K562 (cell line): ENCODE data around the gene B2M. TPM values are rescaled to one million over a fixed set of nuclear protein-coding genes. Genes with fewer than 3 reads are reported as not detected.
A peak's percentile ranks its signal among the peaks of the same experiment; 100 is the strongest.

Experiments used
- ATAC-seq: fragments of 200-7000 bp; cut with Tn5 transposase; 3 replicates; pipeline ENCODE4 v1.9.1; 2020; ENCODE audit warnings: moderate library complexity
- BruUV-seq: library from RNA; stranded (reverse); fragments of 400-500 nt; replicated peaks from 2 replicates; lab custom pipeline; 2021; lab: Mats Ljungman, UMichigan
- CTCF ChIA-PET: fragments of 300-600 bp; formaldehyde crosslinking; extraction: SDS; loops from one replicate; lab custom pipeline; 2021; ENCODE audit warnings: low intra/inter-chr PET ratio; lab: Yijun Ruan, JAX
- POLR2A ChIA-PET: fragments of 300-600, 350-650 bp; sonication (Branson Sonifier 250); formaldehyde crosslinking; extraction: SDS; loops from one replicate; lab custom pipeline; 2021; ENCODE audit warnings: antibody characterized with exemption, inconsistent platforms; lab: Yijun Ruan, JAX
- DNase-seq, 4 experiments: peaks; one replicate each; pipeline versions ENCODE4 v3.0.0 to v3.0.0-alpha.2; 2011 to 2018; ENCODE audit warnings: low spot score in 3 of 4, mixed read lengths in 3 of 4; ENCODE audit errors: extremely low read depth in 1 of 4
- FAIRE-seq: peaks from 2 replicates; lab custom pipeline; 2011; peaks lifted over from hg19 to GRCh38; lab: Jason Lieb, UNC
- H2AFZ ChIP-seq: 2 replicates; pipeline ENCODE4 v1.6.0; 2011; ENCODE audit warnings: low read depth, low read length, control low read depth, inconsistent platforms
- H3K27ac ChIP-seq: fragments of 200-600 bp; 3 replicates; pipeline ENCODE4 v1.8.0; 2011; ENCODE audit warnings: low read depth, mild to moderate bottlenecking, control low read depth, inconsistent platforms, low read length, moderate library complexity, mixed read lengths; ENCODE audit errors: extremely low read depth
- H3K27me3 ChIP-seq, 2 experiments: fragments of 300-600 bp in 1 of 2; 2 replicates in 1 of 2; 3 replicates in 1 of 2; pipeline versions ENCODE4 v1.6.0 to v1.8.0; 2011; ENCODE audit warnings: inconsistent platforms in 2 of 2, low read length in 2 of 2, mild to moderate bottlenecking in 1 of 2, mixed read lengths in 1 of 2, moderate library complexity in 1 of 2; ENCODE audit not compliant: control insufficient read depth in 2 of 2, insufficient read depth in 2 of 2
- H3K36me3 ChIP-seq: fragments of 300-600 bp; 3 replicates; pipeline ENCODE4 v1.8.0; 2011; ENCODE audit warnings: mild to moderate bottlenecking, low read length, inconsistent platforms; ENCODE audit not compliant: control insufficient read depth, insufficient read depth
- H3K4me1 ChIP-seq, 2 experiments: fragments of 200-600 bp in 1 of 2; replicated peaks in 1 of 2; 2 replicates in 1 of 2; 3 replicates in 1 of 2; pipeline versions ENCODE4 v1.5.1 to v1.8.0; 2011; ENCODE audit warnings: inconsistent platforms in 2 of 2, low read length in 2 of 2, mild to moderate bottlenecking in 1 of 2, mixed read lengths in 1 of 2, moderate library complexity in 1 of 2; ENCODE audit not compliant: control insufficient read depth in 2 of 2, insufficient read depth in 2 of 2
- H3K4me2 ChIP-seq: 2 replicates; pipeline ENCODE4 v1.6.1; 2011; ENCODE audit warnings: low read length, control low read depth, inconsistent platforms, mixed read lengths; ENCODE audit not compliant: insufficient read depth
- H3K4me3 ChIP-seq: fragments of 200-600 bp; sonication (generic), shearing (Covaris generic); 2 replicates; pipeline ENCODE4 v1.5.1; 2016; ENCODE audit warnings: control low read depth, inconsistent platforms
- H3K79me2 ChIP-seq: fragments of 200-600 bp; 3 replicates; pipeline ENCODE4 v1.8.0; 2011; ENCODE audit warnings: low read length, inconsistent platforms; ENCODE audit not compliant: control insufficient read depth, insufficient read depth
- H3K9ac ChIP-seq, 2 experiments: 2 replicates each; pipeline versions ENCODE4 v1.6.0 to v1.6.1; 2011; ENCODE audit warnings: low read depth in 2 of 2, low read length in 2 of 2, control low read depth in 1 of 2, inconsistent platforms in 1 of 2, mild to moderate bottlenecking in 1 of 2, mixed read lengths in 1 of 2; ENCODE audit not compliant: insufficient read depth in 1 of 2
- H3K9me1 ChIP-seq: one replicate; pipeline ENCODE4 v1.6.0; 2011; ENCODE audit warnings: inconsistent platforms, mild to moderate bottlenecking, low read length, moderate library complexity; ENCODE audit not compliant: control insufficient read depth, insufficient read depth
- H3K9me3 ChIP-seq: replicated peaks from 2 replicates; pipeline ENCODE4 v1.5.1; 2011; ENCODE audit warnings: low read depth, low read length, inconsistent platforms; ENCODE audit not compliant: control insufficient read depth, insufficient read depth
- H4K20me1 ChIP-seq: replicated peaks from 2 replicates; pipeline ENCODE4 v1.6.1; 2011; ENCODE audit warnings: low read length, inconsistent platforms, mixed read lengths; ENCODE audit not compliant: control insufficient read depth, insufficient read depth
- BRD9 ChIP-seq: fragments of 450-650 bp; IDR thresholded peaks from 2 replicates; pipeline ENCODE4 v1.6.1; 2018; ENCODE audit warnings: low read depth; ENCODE audit not compliant: partially characterized antibody
- ELF2 ChIP-seq: fragments of 250-450 bp; sonication (Bioruptor Pico); IDR thresholded peaks from 2 replicates; pipeline ENCODE4 v1.5.0; 2021; ENCODE audit warnings: mild to moderate bottlenecking
- ESRRA ChIP-seq: fragments of 450-650 bp; IDR thresholded peaks from 2 replicates; pipeline ENCODE4 v1.6.1; 2014; ENCODE audit warnings: low read depth, mild to moderate bottlenecking, moderate library complexity, borderline replicate concordance
- ETS2 ChIP-seq: IDR thresholded peaks from 2 replicates; pipeline ENCODE4 v1.6.1; 2016; ENCODE audit warnings: borderline replicate concordance, missing genetic modification characterization, mild to moderate bottlenecking, moderate library complexity, missing compliant biosample characterization; ENCODE audit not compliant: poor library complexity, severe bottlenecking
- FOXJ3 ChIP-seq: sonication (generic); formaldehyde crosslinking; IDR thresholded peaks from 2 replicates; pipeline ENCODE4 v1.4.0; 2020; ENCODE audit warnings: mild to moderate bottlenecking, missing genetic modification reagents
- MAZ ChIP-seq, 2 experiments: fragments of 450-650 bp in 1 of 2; sonication (generic) in 1 of 2; formaldehyde crosslinking; IDR thresholded peaks in 1 of 2; conservative IDR thresholded peaks in 1 of 2; 2 replicates each; pipeline versions ENCODE4 v1.4.0 to v1.5.0; 2020; ENCODE audit warnings: mild to moderate bottlenecking in 1 of 2, missing genetic modification reagents in 1 of 2
- MXI1 ChIP-seq: IDR thresholded peaks from 2 replicates; pipeline ENCODE4 v1.6.1; 2011; ENCODE audit warnings: low read depth, mild to moderate bottlenecking, improper control_type of control experiment, low read length
- NFIC ChIP-seq: fragments of 450-650 bp; IDR thresholded peaks from 2 replicates; pipeline ENCODE4 v1.6.1; 2017; ENCODE audit warnings: mild to moderate bottlenecking, inconsistent platforms
- NRF1 ChIP-seq, 2 experiments: fragments of 450-650 bp; IDR thresholded peaks in 1 of 2; conservative IDR thresholded peaks in 1 of 2; 2 replicates each; pipeline ENCODE4 v1.6.1; 2014; ENCODE audit warnings: mild to moderate bottlenecking in 2 of 2
- RBBP5 ChIP-seq: fragments of 200-600 bp; sonication (generic); IDR thresholded peaks from 2 replicates; pipeline ENCODE4 v1.6.1; 2012; ENCODE audit warnings: borderline replicate concordance, mild to moderate bottlenecking, low read length, control low read depth, inconsistent platforms; ENCODE audit not compliant: insufficient read depth, poor library complexity, severe bottlenecking
- ZNF124 ChIP-seq: sonication (generic); formaldehyde crosslinking; IDR thresholded peaks from 2 replicates; pipeline ENCODE4 v1.8.1; 2022; ENCODE audit warnings: missing genetic modification reagents
- ZNF644 ChIP-seq: fragments of 200-800 bp; sonication (Bioruptor generic); IDR thresholded peaks from 2 replicates; pipeline ENCODE4 v1.6.1; 2016; ENCODE audit warnings: low read depth, missing genetic modification characterization, missing compliant biosample characterization
- WGBS: fragments of 100-300 bp; shearing (Covaris generic); methylation state at CpG from one replicate; pipeline ENCODE4 v1.1.6; 2016; ENCODE audit warnings: low coverage, mixed read lengths; ENCODE audit not compliant: insufficient coverage; ENCODE audit errors: missing lambda C conversion rate; 5-methylcytosine and 5-hydroxymethylcytosine counted together
- in situ Hi-C: fragments of 300-500 bp; cut with MboI; formaldehyde crosslinking; loops from 4 replicates; pipeline ENCODE4 v1.15.0; 2018; ENCODE audit warnings: inconsistent platforms, mixed read lengths
- intact Hi-C: fragments of 100-400 bp; cut with micrococcal nuclease; formaldehyde crosslinking; loops from 2 replicates; pipeline ENCODE4 v1.14.2; 2022
- polyA plus RNA-seq, 8 experiments: library from polyadenylated mRNA; depleted of rRNA in 4 of 8; stranded (reverse) in 5 of 8; unstranded in 3 of 8; fragments of >200 nt; fragmentation: Nextera tagmentation in 2 of 8; fragmentation: Illumina TruSeq in 1 of 8; extraction: Ambion mirVana in 2 of 8; extraction: Trizol in 1 of 8; gene quantifications; 2 replicates each; pipeline versions ENCODE4 v1.2.1 to v1.2.3, GENCODE V29; 2011 to 2014; ENCODE audit warnings: inconsistent platforms in 1 of 8, missing spikeins in 1 of 8
- total RNA-seq, 7 experiments: library from RNA; depleted of rRNA in 6 of 7; stranded (reverse); fragments of >200 nt in 6 of 7; fragmentation: Illumina TruSeq in 2 of 7; extraction: Trizol in 2 of 7; gene quantifications; 2 replicates each; pipeline versions ENCODE4 v1.2.1 to v1.2.3, GENCODE V29; 2011 to 2021; ENCODE audit warnings: low replicate concordance in 1 of 7
- TF ChIP-seq, protein P1 (sequence below): fragments of 250-450 bp; sonication (Bioruptor Pico); IDR thresholded peaks from 2 replicates; pipeline ENCODE4 v1.8.0; 2022; ENCODE audit warnings: inconsistent platforms, mild to moderate bottlenecking, moderate library complexity, borderline replicate concordance
- TF ChIP-seq, protein P2 (sequence below): sonication (generic); formaldehyde crosslinking; IDR thresholded peaks from 2 replicates; pipeline ENCODE4 v1.8.0; 2022; ENCODE audit warnings: mild to moderate bottlenecking, missing genetic modification reagents
- TF ChIP-seq, protein P3 (sequence below): fragments of 200-800 bp; sonication (Bioruptor generic); IDR thresholded peaks from 2 replicates; pipeline ENCODE4 v1.6.1; 2017; ENCODE audit warnings: missing genetic modification characterization, missing compliant biosample characterization

B2M gene
- total and polyA plus RNA-seq, 9 of the 15 experiments (the other 6 are each of a cell fraction or from before 2014, with no cell fraction given), result 460 to 3,138 (median 1,032) TPM

GRCh38 chr15:44662478-44663409 lies 48.6 kb upstream of the B2M start:
- Histone ChIP-seq H3K79me2 (peaks cover 34% of the 10 kb centered on the region), H3K4me2 (peak overlapping the region; percentile 91), H3K9me1 (no peaks in the 10 kb centered on the region), H3K27me3 (no peaks in the 10 kb centered on the region), H3K27ac (peak overlapping the region; percentile 95), H3K9ac (peak overlapping the region; percentile 97), H3K4me1 (peaks cover 10 to 18% of the 10 kb centered on the region in 2 experiments), H2AFZ (peak overlapping the region; percentile 90), H3K4me3 (peak overlapping the region; percentile 93), H4K20me1 (no peaks in the 10 kb centered on the region), H3K9me3 (no peaks in the 10 kb centered on the region), H3K36me3 (peaks cover 23% of the 10 kb centered on the region)
- in situ Hi-C loops (no loop called here), intact Hi-C loops (loop anchor here (1.0 kb wide), 3 partner anchors 50 to 76 kb away; no protein-coding TSS in a partner anchor)
- WGBS, result under 1% methylated on average over 34 of the region's 34 CpGs
- ChIA-PET POLR2A (interaction anchor here (0.6 to 3.4 kb wide), 23 partner anchors 9 to 386 kb away, joined by 3 to 31 read pairs (median 4); partner anchors contain the start of genes B2M, PATL2 and TRIM69), CTCF (interaction anchor here (0.7 to 1.4 kb wide), 4 partner anchors 48 to 124 kb away, joined by 3 to 9 read pairs (median 5); partner anchors contain the start of genes B2M and PATL2)
- DNase-seq (peak; percentile 41 to 79 (median 52)), ATAC-seq (peak; percentile 83), FAIRE-seq (peak; percentile 85)
- TSS peak; percentile 71 for BruUV-seq
- no peak for TF ChIP-seq ESRRA
- 0 out of 2 replicates have a peak, but pooled peaks have one; percentile 9 for TF ChIP-seq NFIC
- no peak for TF ChIP-seq FOXJ3 (CRISPR knock-in tag)
- TF ChIP-seq, protein P1, sequence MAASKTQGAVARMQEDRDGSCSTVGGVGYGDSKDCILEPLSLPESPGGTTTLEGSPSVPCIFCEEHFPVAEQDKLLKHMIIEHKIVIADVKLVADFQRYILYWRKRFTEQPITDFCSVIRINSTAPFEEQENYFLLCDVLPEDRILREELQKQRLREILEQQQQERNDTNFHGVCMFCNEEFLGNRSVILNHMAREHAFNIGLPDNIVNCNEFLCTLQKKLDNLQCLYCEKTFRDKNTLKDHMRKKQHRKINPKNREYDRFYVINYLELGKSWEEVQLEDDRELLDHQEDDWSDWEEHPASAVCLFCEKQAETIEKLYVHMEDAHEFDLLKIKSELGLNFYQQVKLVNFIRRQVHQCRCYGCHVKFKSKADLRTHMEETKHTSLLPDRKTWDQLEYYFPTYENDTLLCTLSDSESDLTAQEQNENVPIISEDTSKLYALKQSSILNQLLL (CRISPR knock-in tag), result no peak
- no peak for TF ChIP-seq RBBP5
- 0 out of 2 replicates have a peak, but pooled peaks have one; percentile 15 for TF ChIP-seq ELF2 (CRISPR knock-in tag)
- 0 out of 4 replicates have a peak, but pooled peaks of 1 of the 2 experiments have one; percentile 6 for TF ChIP-seq MAZ (CRISPR knock-in tag; conservative IDR thresholded peaks at IDR 0.05 in 1 of 2, IDR thresholded peaks at IDR 0.05 in 1 of 2)
- peak in 1 of 2 experiments; percentile 19; a peak in 1 of 4 replicates for TF ChIP-seq NRF1 (conservative IDR thresholded peaks at IDR 0.05 in 1 of 2, IDR thresholded peaks at IDR 0.05 in 1 of 2)
- no peak for TF ChIP-seq BRD9
- TF ChIP-seq, protein P2, sequence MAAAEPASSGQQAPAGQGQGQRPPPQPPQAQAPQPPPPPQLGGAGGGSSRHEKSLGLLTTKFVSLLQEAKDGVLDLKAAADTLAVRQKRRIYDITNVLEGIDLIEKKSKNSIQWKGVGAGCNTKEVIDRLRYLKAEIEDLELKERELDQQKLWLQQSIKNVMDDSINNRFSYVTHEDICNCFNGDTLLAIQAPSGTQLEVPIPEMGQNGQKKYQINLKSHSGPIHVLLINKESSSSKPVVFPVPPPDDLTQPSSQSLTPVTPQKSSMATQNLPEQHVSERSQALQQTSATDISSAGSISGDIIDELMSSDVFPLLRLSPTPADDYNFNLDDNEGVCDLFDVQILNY (CRISPR knock-in tag), result no peak
- peak; percentile 63 for TF ChIP-seq ETS2
- TF ChIP-seq, protein P3, sequence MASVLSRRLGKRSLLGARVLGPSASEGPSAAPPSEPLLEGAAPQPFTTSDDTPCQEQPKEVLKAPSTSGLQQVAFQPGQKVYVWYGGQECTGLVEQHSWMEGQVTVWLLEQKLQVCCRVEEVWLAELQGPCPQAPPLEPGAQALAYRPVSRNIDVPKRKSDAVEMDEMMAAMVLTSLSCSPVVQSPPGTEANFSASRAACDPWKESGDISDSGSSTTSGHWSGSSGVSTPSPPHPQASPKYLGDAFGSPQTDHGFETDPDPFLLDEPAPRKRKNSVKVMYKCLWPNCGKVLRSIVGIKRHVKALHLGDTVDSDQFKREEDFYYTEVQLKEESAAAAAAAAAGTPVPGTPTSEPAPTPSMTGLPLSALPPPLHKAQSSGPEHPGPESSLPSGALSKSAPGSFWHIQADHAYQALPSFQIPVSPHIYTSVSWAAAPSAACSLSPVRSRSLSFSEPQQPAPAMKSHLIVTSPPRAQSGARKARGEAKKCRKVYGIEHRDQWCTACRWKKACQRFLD (CRISPR knock-in tag), result no peak
- TF ChIP-seq ZNF644 (tag), result 0 out of 2 replicates have a peak, but pooled peaks have one; percentile 58
- no peak for TF ChIP-seq ZNF124 (CRISPR knock-in tag)
- 0 out of 2 replicates have a peak, but pooled peaks have one; percentile 22 for TF ChIP-seq MXI1
